Measurements from ENCODE around the gene CACNB1.

CACNB1 gene

DNA sequence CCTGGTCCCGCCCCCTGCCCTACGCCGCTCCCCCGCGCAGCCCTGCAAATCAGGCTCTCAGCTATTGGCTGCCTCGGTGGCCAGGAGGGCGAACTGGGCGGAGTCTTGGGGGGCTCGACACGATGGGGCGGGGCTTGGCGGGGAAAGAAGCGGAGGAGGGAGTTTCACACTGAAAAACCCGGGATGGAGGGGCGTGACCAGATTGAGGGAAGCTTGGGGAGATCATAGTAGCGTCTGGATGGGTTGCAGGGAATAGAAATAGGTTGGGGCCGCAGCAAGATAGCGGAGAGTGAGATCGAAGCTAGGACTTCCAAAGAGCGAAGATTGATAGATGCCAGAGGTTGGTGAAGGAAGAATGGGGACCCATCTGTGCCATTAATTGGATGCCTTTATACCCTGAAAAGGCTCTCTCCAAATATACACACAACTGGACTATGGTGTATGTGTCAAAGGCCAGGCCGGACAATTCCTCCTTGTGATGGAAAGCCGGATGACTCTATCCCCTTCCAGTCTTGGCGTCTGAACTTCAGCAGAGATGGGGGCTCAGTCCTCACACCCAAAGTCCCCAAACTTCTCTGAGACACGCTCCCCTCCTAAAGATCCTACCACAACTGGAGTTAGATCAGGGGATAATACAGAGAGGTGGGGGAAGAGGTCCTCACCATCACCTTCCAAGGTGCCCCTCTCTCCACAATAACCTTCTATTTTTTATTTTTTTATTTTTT is 28.7 kb upstream of the CACNB1 start:
- DNase-seq (ENCODE audit: low read depth in 2 of 2), result peak; percentile 31 to 39

DNA sequence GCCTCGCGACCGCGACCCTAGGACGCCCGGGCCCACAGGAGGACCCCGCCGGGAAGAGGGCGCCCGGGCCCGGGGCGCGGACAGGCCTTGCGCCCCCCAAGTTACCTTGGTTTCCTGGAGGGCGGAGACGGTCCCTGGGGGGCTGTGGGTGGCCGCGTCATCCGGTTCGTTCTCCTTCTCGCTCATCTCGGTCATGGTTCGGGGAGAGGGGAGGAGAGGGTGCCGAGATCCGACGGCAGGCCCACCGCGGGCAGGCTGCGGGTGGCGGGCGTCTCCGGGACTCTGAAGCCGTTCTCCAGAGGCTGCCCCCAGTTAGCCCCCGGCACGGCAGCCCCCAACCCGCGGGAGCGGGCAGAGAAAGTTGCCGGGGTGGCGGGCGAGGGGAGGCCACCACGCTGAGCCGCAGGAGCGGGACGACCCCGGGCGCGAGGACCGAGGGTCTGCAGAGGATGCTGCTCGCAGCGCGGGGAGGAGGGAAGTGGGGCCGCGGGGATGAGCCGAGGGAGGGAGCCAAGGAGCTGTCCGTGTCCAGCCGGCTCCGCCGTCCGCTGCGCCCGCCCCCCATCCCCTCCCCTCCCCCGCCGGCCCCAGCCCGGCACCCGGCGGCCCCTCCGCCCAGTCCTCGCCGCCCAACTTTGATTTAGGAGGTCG is 28.0 kb upstream of the CACNB1 start, which contains the start of gene STAC2:
TSS of gene STAC2 (minus strand) at position 638 of the 651 bp plus-strand sequence. CDS start at position 195, 443 bp downstream.
- DNase-seq (ENCODE audit: low read depth in 2 of 2), result no peak

DNA sequence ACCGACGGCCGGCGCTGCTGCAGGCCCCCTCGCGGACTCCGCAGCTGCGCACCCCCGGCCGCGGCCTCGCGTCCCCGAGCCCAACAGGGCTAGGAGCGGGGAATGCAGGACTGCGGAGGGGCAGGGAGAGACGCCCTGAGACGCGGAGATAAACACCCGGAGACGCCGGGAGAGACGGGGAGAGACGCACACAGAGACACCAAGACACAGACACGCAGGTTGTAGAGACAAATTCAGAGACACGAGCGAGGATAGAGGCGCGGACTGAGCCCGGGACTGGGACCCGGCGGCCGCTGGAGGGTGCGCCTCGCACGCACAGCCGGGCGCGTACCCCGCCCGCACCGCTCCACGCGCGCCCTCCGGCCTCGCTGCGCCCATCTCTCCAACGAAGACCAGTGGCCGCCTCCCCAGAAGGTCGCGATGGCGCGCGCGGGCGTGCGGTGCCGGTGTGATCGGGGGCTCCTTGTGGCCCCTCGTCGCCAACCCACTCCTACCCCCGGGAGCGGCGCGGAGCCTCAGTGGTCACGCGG is 27.4 kb upstream of the CACNB1 start:
- no peak for DNase-seq (ENCODE audit: low read depth in 2 of 2)

DNA sequence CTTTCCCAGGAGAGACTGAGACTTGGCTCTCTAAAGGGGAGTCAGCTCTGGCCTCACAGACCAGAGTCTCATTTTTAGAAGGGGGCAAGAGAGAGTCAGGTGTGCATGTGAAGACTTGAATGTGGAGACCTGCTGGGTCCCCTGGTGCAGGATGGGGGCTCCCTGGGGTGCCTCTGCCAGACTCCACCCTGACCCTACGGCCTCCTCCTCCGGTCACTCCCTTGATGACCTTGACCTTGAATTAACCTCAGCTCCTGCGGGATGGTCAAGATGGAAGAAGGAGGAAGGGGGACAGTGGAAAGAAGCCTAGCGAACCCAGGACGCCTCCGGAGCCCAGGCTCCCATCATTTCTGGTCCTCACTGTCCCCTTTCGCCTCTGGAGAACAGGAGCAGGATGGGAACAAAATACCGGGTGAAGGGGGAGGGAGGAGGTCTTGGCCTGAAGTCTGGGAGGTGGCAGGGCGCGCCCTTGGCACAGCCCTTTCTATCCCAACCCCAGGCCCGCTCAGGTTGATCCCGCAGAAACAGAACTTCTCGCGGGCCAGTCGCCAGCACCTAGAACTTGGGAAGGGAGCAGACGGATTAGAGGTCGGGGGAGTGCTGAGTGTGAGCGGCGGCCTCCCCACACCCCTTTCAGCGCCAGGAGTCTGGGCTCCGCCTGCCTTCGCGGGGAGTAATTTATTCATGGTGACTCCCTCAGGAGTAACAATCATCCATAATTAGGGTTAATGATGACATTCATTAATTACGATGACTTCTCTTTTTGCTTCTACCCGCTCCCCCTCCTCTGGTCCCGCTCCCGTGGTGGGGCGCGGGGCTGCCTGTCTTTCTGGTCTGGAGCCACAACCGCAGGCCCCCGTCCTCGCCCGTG is 26.7 kb upstream of the CACNB1 start:
- no peak for DNase-seq (ENCODE audit: low read depth in 2 of 2)

DNA sequence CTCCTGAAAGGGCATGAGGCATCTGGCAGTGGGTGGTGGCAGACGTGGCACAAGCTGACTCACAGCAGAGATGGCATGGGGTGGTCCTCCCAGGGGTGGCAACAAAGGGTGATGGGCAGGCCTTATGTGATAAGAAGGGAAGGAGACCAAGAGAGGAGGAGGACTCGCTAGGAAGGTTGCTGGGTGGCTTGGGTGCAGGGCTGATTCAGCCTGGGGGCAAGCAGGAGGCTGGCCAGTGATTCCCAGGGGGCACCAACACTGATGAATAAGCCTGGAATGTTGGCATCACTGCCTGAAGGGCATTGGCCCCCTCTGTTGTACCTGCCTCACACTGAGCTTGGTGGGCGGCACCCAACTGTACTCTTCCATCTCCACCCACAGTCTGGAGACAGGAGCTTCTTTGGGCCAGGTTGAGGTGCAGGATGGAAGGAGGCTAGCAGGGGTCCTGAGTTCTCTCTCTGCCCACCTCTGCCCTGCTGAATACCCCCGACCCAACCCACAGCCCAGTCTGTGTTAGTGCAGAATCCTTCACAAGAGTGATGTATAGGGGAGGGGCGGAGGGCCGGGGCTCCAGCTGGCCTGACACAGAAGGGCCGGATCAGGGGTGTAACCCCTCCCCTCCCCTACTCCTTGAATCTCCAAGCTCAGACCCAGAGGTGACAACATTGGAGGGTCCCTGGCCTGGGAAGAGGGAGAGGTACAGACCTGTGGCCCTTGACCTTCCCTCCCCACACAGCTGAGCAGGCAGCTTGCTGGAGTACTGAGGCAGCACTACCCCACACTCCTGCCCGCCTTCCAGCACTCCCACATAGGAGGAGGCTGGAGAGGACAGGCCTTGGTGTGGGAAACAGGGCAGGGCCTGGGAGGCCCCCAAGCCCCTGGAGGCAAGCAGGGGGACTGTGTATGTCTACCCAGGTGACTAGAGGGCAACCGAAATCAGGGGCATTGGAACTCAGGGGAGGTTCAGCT is 25.7 kb upstream of the CACNB1 start:
- no peak for DNase-seq (ENCODE audit: low read depth in 2 of 2)

DNA sequence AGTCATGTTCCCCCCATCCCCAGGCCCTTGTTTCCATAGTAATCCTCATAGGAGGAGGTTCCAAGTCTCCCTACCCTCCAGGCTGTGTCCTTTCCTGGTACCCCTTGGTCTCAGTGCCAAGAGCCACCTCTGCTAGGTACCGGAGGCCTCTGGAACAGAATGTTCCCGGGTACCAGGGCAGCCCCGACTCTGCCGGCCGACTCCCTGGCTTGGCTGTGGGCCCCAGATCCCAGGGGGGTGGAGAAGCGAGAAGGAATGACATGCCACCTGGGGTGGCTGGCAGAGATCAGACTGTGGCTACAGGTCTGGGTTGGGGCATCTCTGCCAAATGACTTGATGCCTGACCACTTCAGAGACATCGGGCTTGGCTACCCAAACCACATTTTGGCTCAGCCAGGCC is 24.7 kb upstream of the CACNB1 start:
- DNase-seq (ENCODE audit: low read depth in 2 of 2), result no peak

DNA sequence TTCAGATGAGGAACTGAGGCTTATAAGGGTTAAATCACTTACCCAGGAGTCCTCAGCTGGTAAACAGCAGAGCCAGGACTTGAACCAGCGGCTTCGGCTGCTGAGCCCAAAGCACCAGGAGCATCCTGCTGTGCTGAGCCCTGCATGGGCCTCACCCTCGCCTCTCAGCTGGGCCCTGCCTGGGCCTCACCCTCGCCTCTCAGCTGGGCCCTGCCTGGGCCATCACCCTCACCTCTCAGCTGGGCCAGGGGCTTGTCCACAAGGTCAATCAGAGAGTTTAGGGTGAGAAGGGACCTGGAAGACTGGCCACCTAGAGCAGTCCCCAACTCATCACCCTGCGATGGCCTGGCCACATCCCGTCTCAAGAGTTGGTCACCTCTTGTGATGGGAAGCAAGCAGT is 24.1 kb upstream of the CACNB1 start:
- no peak for DNase-seq (ENCODE audit: low read depth in 2 of 2)

DNA sequence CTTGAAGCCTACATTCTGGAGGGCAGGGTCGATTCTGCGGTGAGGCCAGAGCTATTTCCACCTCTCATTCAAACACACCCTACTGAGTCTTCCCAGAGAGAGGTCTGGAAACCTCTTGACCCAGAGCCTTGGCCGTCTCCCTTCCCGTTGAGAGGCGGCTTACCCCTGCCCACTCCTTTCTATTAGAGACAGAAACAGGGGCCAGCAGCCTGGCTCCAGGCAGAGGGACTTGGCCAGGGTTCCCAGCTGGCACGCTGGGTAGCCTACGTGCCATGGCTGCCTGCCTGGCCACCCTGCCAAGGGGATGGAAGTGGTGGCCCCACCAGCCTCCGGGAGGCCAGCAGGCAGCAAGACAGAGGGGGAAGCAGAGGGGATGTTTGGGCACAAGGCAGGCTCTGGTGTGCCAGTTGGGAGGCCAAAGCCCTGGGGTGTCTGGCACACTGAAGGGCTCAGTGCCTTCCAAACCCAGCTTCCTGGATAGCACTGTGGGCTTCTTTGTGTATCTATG is 22.2 kb upstream of the CACNB1 start:
- no peak for DNase-seq (ENCODE audit: low read depth in 2 of 2)

DNA sequence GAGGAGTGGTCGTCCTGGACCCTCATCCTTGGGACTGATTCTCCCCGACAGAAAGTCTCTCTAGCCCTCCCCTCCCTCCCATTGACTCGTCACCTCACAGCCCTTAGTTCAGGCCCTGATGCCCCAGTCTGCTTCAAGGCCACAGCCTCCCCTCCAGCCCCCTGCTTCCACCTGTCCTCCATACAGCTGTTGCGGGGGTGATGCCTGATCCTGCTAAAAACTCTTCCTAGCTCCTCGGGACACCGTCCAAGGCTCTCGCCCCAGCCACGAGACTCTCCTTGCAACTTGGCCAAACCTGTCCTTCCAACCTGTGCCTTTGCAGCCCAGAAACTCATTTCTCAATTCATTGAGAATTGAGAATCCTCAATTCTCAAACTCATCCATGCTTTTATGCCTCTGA is 21.4 kb upstream of the CACNB1 start:
- no peak for DNase-seq (ENCODE audit: low read depth in 2 of 2)

DNA sequence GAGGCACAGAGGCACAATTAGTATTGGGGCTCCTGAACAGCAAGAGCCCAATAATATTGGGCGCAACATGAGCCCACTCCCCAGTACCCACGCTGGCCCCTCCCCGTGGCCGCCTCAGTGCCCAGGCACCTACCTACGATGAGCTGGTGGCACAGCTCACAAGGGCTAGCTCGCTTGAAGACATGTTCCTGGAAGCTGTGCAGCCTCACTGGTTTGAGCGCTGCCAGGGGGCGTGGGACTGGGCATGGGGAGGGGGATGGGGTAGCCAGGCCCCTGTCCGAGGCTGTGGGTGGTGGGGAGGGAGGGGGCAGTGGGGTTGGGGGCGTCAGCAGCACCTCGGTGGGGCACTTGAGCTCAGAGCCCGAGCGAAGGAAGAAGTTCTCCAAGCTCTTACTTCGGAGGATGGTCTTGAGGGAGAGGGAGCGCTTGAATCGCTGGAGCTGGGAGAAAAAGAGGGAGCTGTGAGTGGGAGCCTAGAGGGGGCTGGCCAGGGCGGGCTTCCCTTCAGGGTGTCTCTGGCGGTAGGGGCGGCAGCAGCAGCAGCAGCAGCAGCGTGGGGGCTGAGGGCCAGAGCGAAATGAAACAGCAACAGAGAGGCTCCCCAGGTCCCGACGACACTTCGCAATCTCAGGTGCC is 20.4 kb upstream of the CACNB1 start:
- DNase-seq (ENCODE audit: low read depth in 2 of 2), result no peak

DNA sequence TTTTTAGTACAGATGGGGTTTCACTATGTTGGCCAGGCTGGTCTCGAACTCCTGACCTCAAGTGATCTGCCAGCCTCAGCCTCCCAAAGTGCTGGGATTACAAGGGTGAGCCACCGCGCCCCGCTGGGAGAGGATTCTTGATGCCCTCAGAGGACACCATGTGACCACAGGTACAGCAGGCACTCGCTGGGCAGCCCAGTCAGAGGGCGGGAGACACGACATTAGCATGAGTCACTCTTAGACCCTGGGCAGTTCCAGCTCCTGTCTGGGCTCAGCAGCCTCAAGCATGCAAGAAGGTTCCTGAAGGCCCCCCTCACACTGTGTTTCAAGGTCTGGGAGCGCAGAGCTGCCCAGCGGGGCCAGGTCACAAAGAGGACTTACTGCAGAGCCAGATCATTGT is 16.4 kb upstream of the CACNB1 start:
- DNase-seq (ENCODE audit: low read depth in 2 of 2), result no peak

DNA sequence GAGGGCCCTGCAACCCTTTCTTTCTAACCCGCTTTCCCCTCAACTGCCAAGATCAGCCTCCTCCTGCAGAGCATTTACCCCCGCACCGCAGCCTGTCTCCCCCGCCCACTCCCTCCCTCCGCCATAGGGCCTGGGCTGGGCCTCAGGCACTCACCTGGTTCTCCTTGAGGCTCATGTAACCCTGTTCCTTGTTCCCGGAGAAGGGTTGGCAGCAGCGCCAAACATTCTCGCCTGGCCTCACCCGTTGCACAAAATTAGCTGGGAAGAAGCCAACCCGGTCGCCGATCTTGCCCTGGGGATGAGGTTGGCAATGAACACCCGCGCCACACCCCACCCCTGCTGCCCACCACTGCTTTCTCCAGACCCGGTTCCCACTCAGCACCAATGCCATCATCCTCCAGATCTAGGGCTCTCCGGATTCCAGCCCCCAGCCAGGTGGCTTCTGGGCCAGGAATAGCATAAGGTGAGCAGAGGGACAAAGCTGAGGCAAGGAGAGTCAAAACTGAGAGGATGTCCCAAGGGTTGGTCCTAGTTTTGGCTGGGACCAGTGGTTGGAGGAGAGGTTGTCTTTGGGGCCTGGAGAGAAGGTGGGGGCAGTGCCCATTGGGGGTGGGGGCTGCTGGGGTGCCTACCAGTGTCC is 15.5 kb upstream of the CACNB1 start:
- no peak for DNase-seq (ENCODE audit: low read depth in 2 of 2)

DNA sequence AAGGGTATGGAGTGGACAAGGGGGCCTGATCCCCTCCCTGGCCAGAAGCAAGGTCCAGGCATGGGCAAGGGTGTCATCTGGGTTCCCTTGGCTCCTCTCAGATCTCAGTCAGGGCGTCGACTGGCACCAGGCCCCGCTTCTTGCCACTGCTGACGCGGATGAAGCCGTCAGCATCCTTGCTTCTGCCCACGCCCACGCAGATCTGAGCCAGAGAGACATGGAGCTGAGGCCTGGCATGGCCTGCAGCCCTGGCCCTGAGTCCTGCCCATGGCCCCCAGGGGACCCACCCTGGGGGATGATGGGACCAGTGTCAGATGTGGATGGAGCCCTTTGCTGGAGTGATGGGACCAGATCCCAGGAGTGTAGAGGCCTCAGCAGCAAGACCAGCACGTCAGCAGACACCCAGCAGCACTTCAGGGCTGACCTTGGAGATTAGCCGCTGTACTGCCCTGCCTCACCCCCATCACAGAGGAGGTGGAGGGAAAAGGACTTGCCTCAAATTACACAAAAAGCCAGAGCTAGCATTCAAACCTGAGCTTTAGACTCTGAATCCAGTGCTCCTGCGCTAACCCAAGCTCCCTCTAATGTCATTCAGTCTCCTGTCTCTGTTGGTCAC is 14.8 kb upstream of the CACNB1 start:
- DNase-seq (ENCODE audit: low read depth in 2 of 2), result no peak

DNA sequence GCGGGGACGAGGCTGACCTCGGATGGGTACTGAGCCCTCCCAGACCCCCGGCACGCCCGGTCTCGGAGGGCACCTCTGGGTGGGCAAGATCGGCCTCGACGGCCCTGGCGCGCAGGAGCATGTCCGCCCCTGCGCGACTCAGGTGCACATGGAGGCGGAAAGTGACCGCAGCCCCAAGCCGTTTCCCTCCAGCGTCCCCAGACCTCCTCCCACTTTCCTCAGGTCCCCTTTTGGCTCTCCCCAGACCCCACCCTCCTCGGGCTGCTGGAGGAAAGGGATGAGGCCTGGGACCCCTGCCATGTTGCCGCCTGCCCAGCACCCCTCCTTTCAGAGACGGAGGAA is 12.6 kb upstream of the CACNB1 start:
- DNase-seq (ENCODE audit: low read depth in 2 of 2), result no peak

DNA sequence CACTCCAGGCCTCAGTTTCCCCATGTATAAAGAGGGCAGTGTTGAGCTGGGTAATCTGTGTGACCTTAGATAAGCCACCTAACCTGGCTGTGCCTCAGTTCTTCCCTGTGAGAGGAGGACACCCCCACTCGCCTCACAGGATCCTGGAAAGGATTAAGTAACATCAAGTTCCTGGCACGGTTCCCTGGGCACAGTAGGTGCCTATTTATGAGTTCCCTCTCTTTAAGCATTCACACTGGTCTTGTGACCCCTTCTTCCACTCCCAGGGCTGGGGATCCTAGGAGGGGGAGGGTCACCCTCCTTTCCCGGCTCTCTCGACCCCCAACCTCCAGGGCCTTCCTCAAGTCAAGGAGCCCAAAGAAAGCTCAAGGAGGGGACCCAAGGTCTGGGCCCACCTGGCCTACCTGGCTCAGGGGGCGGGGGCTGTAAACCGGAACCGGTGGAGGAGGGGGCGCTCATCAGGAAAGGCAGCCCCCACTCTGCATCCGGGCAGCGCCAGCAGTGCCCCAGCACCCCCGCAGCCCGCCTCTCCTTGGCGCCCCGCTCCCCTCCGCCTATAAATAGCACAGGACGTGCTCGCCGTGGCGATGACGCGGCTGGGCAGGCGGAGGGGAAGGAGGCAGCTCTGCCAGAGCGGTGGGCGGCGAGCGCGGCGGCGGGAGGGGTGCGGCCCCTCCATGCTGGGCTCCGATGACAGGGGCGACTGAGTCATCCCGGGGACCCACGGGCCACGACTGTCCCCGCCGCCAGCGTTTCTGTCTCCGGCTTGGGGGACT is 12.0 kb upstream of the CACNB1 start:
- DNase-seq (ENCODE audit: low read depth in 2 of 2), result peak in 1 of 2 donors; percentile 52

DNA sequence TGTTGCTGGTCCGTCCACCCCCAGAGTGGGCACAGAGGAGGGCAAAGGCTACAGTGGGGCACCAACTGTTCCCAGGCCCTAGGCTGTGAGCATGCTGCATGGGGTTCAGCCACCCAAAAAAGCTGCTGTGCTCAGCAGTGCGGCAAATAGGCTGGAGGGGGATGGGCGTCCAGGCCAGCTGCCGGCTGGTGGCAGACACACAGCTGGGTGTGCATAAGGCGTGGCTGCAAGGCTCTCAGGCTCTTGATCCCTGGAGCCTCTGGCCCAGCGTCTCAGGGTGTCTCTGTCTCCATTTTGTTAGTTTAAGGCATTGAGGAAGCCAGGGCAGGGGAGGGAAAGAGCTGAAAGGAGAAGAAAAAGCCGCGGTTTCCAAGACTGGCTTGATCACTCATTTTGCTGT is 11.4 kb upstream of the CACNB1 start:
- no peak for DNase-seq (ENCODE audit: low read depth in 2 of 2)

DNA sequence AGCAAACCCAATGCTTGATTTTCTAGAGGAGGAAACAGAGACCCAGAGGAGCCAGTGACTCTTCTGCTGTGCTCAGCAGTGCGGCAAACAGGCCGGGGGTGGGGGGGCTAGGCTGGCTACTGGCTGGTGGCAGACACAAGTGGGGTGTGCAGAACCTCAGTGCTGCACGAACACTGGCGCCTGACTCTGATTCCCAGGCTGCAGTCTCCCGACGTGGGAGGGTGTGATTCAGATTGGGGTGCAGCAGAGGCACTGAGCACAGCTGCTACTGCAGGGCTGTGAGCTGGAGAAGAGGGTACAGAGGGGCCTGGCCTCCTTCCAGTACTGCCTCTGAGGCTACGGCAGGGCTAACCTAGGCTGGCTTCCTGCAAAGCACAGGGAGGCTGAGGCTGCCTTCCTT is 10.7 kb upstream of the CACNB1 start:
- no peak for DNase-seq (ENCODE audit: low read depth in 2 of 2)

DNA sequence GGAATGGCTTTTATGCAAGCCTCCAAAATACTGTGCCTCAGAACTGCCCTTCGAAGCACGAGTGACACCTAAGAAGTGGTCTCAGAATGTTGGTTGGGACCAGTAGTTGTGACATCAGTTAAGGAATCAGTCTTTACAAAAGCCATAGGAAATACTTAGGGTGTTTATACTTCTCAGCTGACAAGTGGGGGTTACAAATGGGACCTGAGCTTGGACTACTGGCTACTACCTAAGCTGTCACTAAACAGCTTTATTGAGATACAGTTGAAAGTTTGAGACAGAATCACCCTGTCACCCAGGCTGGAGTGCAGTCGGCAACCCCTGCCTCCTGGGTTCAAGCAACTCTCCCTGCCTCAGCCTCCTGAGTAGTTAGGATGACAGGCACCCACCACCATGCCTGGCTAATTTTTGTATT is 7.7 kb upstream of the CACNB1 start:
- no peak for DNase-seq (ENCODE audit: low read depth in 2 of 2)

DNA sequence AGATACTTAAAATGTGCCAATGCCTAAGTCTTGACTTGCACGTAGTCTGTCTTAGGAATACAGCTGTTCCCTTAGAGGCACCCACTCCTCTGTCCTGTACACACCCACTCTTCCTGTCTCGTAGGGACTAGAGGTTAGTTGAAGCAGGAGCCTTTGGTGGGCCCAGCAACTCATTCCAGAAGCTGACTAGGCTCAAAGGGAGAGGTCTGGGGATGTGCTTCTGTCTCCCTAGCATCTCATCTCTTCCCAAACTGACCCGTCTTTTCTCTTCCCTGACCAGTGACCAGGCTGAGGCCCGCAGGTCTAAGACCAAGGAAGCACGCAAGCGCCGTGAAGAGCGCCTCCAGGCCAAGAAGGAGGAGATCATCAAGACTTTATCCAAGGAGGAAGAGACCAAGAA is 6.8 kb upstream of the CACNB1 start:
- DNase-seq (ENCODE audit: low read depth in 2 of 2), result no peak

All from activated CD4-positive, alpha-beta T cell treated with anti-CD3 and anti-CD28 coated beads for 24 hours (primary cell).